ENCODE results near the gene KDM6B. TPM values are rescaled to one million over a fixed set of nuclear protein-coding genes. Genes with fewer than 3 reads are reported as not detected.

KDM6B gene
- total and polyA plus RNA-seq, 2 donors: 7.9 to 17.3 TPM

GRCh38 chr17:7848131-7848579 is 14.1 kb downstream of the KDM6B start:
- no peak overlapping the region for H3K27ac ChIP-seq (ENCODE audit: low read depth)
- H3K4me3 ChIP-seq (ENCODE audit: low read depth, low read length): no peak overlapping the region
- H3K36me3 ChIP-seq (ENCODE audit: insufficient read depth): peaks cover under 1% of the 10 kb centered on the region
- WGBS: 85% methylated on average over 20 of the region's 20 CpGs
- no peaks in the 10 kb centered on the region for H3K4me1 ChIP-seq (ENCODE audit: insufficient read depth)
- no peak for DNase-seq (ENCODE audit: extremely low spot score)

GRCh38 chr17:7848739-7849129 is 14.7 kb downstream of the KDM6B start:
- WGBS: 92% methylated on average over 21 of the region's 21 CpGs
- Histone ChIP-seq H3K27ac (ENCODE audit: low read depth) (no peak overlapping the region), H3K4me3 (ENCODE audit: low read depth, low read length) (no peak overlapping the region), H3K36me3 (ENCODE audit: insufficient read depth) (peaks cover 2% of the 10 kb centered on the region), H3K4me1 (ENCODE audit: insufficient read depth) (no peaks in the 10 kb centered on the region)
- no peak for DNase-seq (ENCODE audit: extremely low spot score)

- Histone ChIP-seq H3K4me3 (ENCODE audit: low read depth, low read length) (no peak overlapping the region), H3K27ac (ENCODE audit: low read depth) (no peak overlapping the region), H3K36me3 (ENCODE audit: insufficient read depth) (peaks cover 2% of the 10 kb centered on the region), H3K4me1 (ENCODE audit: insufficient read depth) (no peaks in the 10 kb centered on the region)
- DNase-seq (ENCODE audit: extremely low spot score): no peak
- WGBS: 85% methylated on average over 35 of the region's 35 CpGs
These were observed 15.2 kb downstream of the KDM6B start for GRCh38 chr17:7849130-7849750.

GRCh38 chr17:7849751-7850504 is 15.9 kb downstream of the KDM6B start:
- H3K36me3 ChIP-seq (ENCODE audit: insufficient read depth): peaks cover 2% of the 10 kb centered on the region
- no peak overlapping the region for H3K27ac ChIP-seq (ENCODE audit: low read depth)
- no peaks in the 10 kb centered on the region for H3K4me1 ChIP-seq (ENCODE audit: insufficient read depth)
- H3K4me3 ChIP-seq (ENCODE audit: low read depth, low read length): no peak overlapping the region
- no peak for DNase-seq (ENCODE audit: extremely low spot score)
- 86% methylated on average over 12 of the region's 12 CpGs for WGBS

- no peak for DNase-seq (ENCODE audit: extremely low spot score)
- H3K4me3 ChIP-seq (ENCODE audit: low read depth, low read length): no peak overlapping the region
- WGBS: 89% methylated on average over 17 of the region's 17 CpGs
- no peak overlapping the region for H3K27ac ChIP-seq (ENCODE audit: low read depth)
- H3K4me1 ChIP-seq (ENCODE audit: insufficient read depth): no peaks in the 10 kb centered on the region
- peaks cover 2% of the 10 kb centered on the region for H3K36me3 ChIP-seq (ENCODE audit: insufficient read depth)
These were observed 16.9 kb downstream of the KDM6B start for GRCh38 chr17:7850701-7851437.

- Histone ChIP-seq H3K36me3 (ENCODE audit: insufficient read depth) (peaks cover 2% of the 10 kb centered on the region), H3K4me1 (ENCODE audit: insufficient read depth) (no peaks in the 10 kb centered on the region), H3K27ac (ENCODE audit: low read depth) (no peak overlapping the region), H3K4me3 (ENCODE audit: low read depth, low read length) (no peak overlapping the region)
- WGBS: 21% methylated on average over 60 of the region's 60 CpGs
- DNase-seq (ENCODE audit: extremely low spot score): no peak
These were observed 17.6 kb downstream of the KDM6B start for GRCh38 chr17:7851438-7852261.

GRCh38 chr17:7852262-7852670 is 18.2 kb downstream of the KDM6B start:
- no peak for DNase-seq (ENCODE audit: extremely low spot score)
- H3K36me3 ChIP-seq (ENCODE audit: insufficient read depth): peaks cover 2% of the 10 kb centered on the region
- no peak overlapping the region for H3K27ac ChIP-seq (ENCODE audit: low read depth)
- 76% methylated on average over 20 of the region's 20 CpGs for WGBS
- no peaks in the 10 kb centered on the region for H3K4me1 ChIP-seq (ENCODE audit: insufficient read depth)
- no peak overlapping the region for H3K4me3 ChIP-seq (ENCODE audit: low read depth, low read length)

GRCh38 chr17:7852919-7853690 is 19.1 kb downstream of the KDM6B start:
- H3K27ac ChIP-seq (ENCODE audit: low read depth): no peak overlapping the region
- no peaks in the 10 kb centered on the region for H3K4me1 ChIP-seq (ENCODE audit: insufficient read depth)
- no peak overlapping the region for H3K4me3 ChIP-seq (ENCODE audit: low read depth, low read length)
- WGBS: 79% methylated on average over 51 of the region's 51 CpGs
- no peak for DNase-seq (ENCODE audit: extremely low spot score)
- peaks cover 2% of the 10 kb centered on the region for H3K36me3 ChIP-seq (ENCODE audit: insufficient read depth)

- 83% methylated on average over 21 of the region's 21 CpGs for WGBS
- peaks cover 2% of the 10 kb centered on the region for H3K36me3 ChIP-seq (ENCODE audit: insufficient read depth)
These were observed 19.6 kb downstream of the KDM6B start for GRCh38 chr17:7853691-7854038.

GRCh38 chr17:7854078-7854777 is 20.2 kb downstream of the KDM6B start:
- H3K4me1 ChIP-seq (ENCODE audit: insufficient read depth): no peaks in the 10 kb centered on the region
- no peak overlapping the region for H3K4me3 ChIP-seq (ENCODE audit: low read depth, low read length)
- no peak for DNase-seq (ENCODE audit: extremely low spot score)
- 65% methylated on average over 31 of the region's 31 CpGs for WGBS
- no peak overlapping the region for H3K27ac ChIP-seq (ENCODE audit: low read depth)
- H3K36me3 ChIP-seq (ENCODE audit: insufficient read depth): peaks cover 2% of the 10 kb centered on the region

More at GRCh38 chr17:7853691-7854038, 19.6 kb downstream of the KDM6B start:
- Histone ChIP-seq H3K4me3 (ENCODE audit: low read depth, low read length) (no peak overlapping the region), H3K4me1 (ENCODE audit: insufficient read depth) (no peaks in the 10 kb centered on the region), H3K27ac (ENCODE audit: low read depth) (no peak overlapping the region)
- DNase-seq (ENCODE audit: extremely low spot score): no peak

- WGBS: 34% methylated on average over 57 of the region's 57 CpGs
- Histone ChIP-seq H3K4me3 (ENCODE audit: low read depth, low read length) (peak within 1 kb of the TSS; percentile 41), H3K36me3 (ENCODE audit: insufficient read depth) (peaks cover 2% of the 10 kb centered on the region), H3K27ac (ENCODE audit: low read depth) (peak within 1 kb of the TSS; percentile 61), H3K4me1 (ENCODE audit: insufficient read depth) (no peaks in the 10 kb centered on the region)
- no peak for DNase-seq (ENCODE audit: extremely low spot score)
These were observed 21.0 kb downstream of the KDM6B start, which contains the start of gene TMEM88 for GRCh38 chr17:7854851-7855659. TSS of gene TMEM88 (plus strand) at chr17:7855066. CDS start at chr17:7855075, 9 bp downstream.

Measured in urinary bladder (tissue), 4 donors.